Transverse colon (tissue), 4 donors: ENCODE results near the gene GNA12. TPM values are rescaled to one million over a fixed set of nuclear protein-coding genes. Genes with fewer than 3 reads are reported as not detected.
"Not testable (repeated sequence)": the region's sequence is repeated elsewhere in the genome, so short reads cannot be mapped to it uniquely, and the experiment has no call there.

Source experiments
- DNase-seq: peaks from one replicate; pipeline ENCODE4 v3.0.0-alpha.2; 2019
- H3K27ac ChIP-seq, 4 donors: fragments of 200-600 bp; sonication (generic); 2 replicates each; pipeline ENCODE4 v1.5.1; 2016 to 2018; ENCODE audit warnings: inconsistent platforms in 4 of 4
- H3K27me3 ChIP-seq: fragments of 200-600 bp; sonication (generic); 2 replicates; pipeline ENCODE4 v1.5.1; 2017; ENCODE audit warnings: inconsistent platforms
- H3K36me3 ChIP-seq, 4 donors: fragments of 200-600 bp; sonication (generic); 2 replicates each; pipeline ENCODE4 v1.5.1; 2017 to 2019; ENCODE audit warnings: inconsistent platforms in 4 of 4
- H3K4me1 ChIP-seq, 4 donors: fragments of 200-600 bp; sonication (generic); 2 replicates each; pipeline ENCODE4 v1.5.1; 2017 to 2020; ENCODE audit warnings: inconsistent platforms in 4 of 4
- H3K4me3 ChIP-seq, 4 donors: fragments of 200-600 bp; sonication (generic); 1 replicate in 1 of 4; 2 replicates in 3 of 4; pipeline versions ENCODE4 v1.5.1 to v1.6.1; 2017 to 2019; ENCODE audit warnings: inconsistent platforms in 4 of 4
- H3K9me3 ChIP-seq, 2 donors: fragments of 200-600 bp; sonication (generic); 2 replicates each; pipeline ENCODE4 v1.5.1; 2017 to 2019; ENCODE audit warnings: inconsistent platforms in 2 of 2
- EP300 ChIP-seq: sonication (generic); formaldehyde crosslinking; IDR thresholded peaks from one replicate; pipeline ENCODE4 v1.6.1; 2017; ENCODE audit warnings: antibody characterized with exemption, low read depth
- POLR2A ChIP-seq: fragments of 450-650 bp; IDR thresholded peaks from one replicate; pipeline ENCODE4 v1.6.1; 2016; ENCODE audit warnings: antibody characterized with exemption, mild to moderate bottlenecking, moderate library complexity
- POLR2AphosphoS5 ChIP-seq, 3 donors: sonication (generic); formaldehyde crosslinking; IDR thresholded peaks; one replicate each; pipeline ENCODE4 v1.6.1; 2016; ENCODE audit warnings: antibody characterized with exemption in 3 of 3
- WGBS, 2 donors: methylation state at CpG; one replicate each; pipeline ENCODE4 v1.1.5; 2018; ENCODE audit warnings: low coverage in 1 of 2; 5-methylcytosine and 5-hydroxymethylcytosine counted together
- in situ Hi-C, 4 donors: fragments of 200-750 bp; cut with MboI; loops; one replicate each; pipeline versions ENCODE4 v1.15.0 to v1.15.1; 2017; ENCODE audit warnings: low sequenced_read_pairs in 3 of 4, low pct_ligation_motif_present in 1 of 4, low pct_unique_long_range_greater_than_20kb in 1 of 4
- intact Hi-C: fragments of 100-400 bp; cut with DNase I; formaldehyde crosslinking; loops from one replicate; pipeline ENCODE4 v1.15.1; 2023; ENCODE audit warnings: low total_unique reads
- total RNA-seq, 4 donors: library from RNA; depleted of rRNA; stranded (reverse); fragments of >200 nt; gene quantifications; one replicate each; pipeline ENCODE4 v1.1.0, GENCODE V29; 2016
- TF ChIP-seq, protein P1 (sequence below), 5 experiments: fragments of 200-600 bp in 3 of 5; fragments of 450-650 bp in 2 of 5; sonication (generic) in 3 of 5; IDR thresholded peaks; 1 replicate in 2 of 5; 2 replicates in 3 of 5; pipeline ENCODE4 v1.5.1; 2016 to 2017; ENCODE audit warnings: antibody characterized with exemption in 5 of 5, inconsistent platforms in 3 of 5, mild to moderate bottlenecking in 2 of 5, moderate library complexity in 1 of 5

The GNA12 gene
- total RNA-seq, 4 donors from 2014 or later, result 18.9 to 39.6 (median 22.2) TPM

DNA sequence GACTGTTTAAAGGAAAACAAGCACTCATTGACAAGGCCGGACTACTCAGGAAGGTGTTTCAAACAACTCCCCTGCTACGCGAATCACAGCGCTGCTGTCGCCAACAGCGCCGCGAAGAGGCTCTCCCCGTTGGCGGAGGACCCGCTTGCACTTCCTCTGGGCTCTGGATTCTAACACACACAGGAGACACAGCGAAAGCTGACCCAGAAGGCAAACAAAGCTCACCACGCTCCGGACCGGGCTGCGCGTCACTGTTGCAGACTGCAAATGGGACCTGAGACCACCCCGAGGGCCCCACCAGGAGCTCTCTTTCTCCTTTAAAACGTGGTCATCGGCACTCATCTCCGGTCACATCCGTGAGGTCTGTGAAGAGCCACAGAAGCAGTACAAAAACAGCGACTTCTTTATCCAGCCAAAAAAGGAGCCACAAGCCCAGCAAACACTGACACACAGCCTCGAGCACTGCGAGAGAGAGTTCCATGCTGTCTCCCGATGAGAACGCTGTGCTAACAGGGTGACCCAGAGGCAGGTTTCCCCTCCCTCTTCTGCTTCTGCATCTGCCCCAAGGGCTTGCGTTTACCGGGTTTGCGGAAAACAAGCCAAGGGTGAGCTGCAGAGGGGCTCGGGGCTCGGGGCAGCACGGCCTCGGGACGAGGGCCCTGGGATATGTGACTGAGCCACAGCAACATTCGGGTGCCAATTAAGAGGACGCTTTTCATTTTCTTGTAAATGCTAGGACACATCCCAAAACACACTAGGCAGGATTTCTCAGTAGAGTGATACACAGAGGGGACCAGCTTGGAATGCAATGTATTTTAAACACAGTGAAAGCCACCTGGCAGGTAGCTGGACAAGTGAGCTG, 114.8 kb downstream of the GNA12 start:
- H3K27me3 ChIP-seq, result no peaks in the 10 kb centered on the region
- H3K4me3 ChIP-seq, result peak overlapping the region in 1 of 4 donors; percentile 10
- in situ Hi-C loops, result no loop called here
- TF ChIP-seq POLR2A (no peak), POLR2AphosphoS5 (IDR thresholded peaks at IDR 0.05) (peak in 1 of 3 donors; percentile 43)
- intact Hi-C loops, result loop anchor here (2.0 kb wide), 1 partner anchor 78 kb away; no protein-coding TSS in a partner anchor
- peaks cover 11 to 35% (median 21%) of the 10 kb centered on the region in 4 donors for H3K4me1 ChIP-seq
- H3K36me3 ChIP-seq, result peaks cover 0 to 5% (median 0%) of the 10 kb centered on the region in 4 donors
- no peak for DNase-seq
- 60 to 80% methylated on average over 1 to 33 of the region's 37 CpGs for WGBS, 2 donors
- H3K27ac ChIP-seq, result peak overlapping the region; percentile 69 to 86 (median 78)
- no peaks in the 10 kb centered on the region for H3K9me3 ChIP-seq

DNA sequence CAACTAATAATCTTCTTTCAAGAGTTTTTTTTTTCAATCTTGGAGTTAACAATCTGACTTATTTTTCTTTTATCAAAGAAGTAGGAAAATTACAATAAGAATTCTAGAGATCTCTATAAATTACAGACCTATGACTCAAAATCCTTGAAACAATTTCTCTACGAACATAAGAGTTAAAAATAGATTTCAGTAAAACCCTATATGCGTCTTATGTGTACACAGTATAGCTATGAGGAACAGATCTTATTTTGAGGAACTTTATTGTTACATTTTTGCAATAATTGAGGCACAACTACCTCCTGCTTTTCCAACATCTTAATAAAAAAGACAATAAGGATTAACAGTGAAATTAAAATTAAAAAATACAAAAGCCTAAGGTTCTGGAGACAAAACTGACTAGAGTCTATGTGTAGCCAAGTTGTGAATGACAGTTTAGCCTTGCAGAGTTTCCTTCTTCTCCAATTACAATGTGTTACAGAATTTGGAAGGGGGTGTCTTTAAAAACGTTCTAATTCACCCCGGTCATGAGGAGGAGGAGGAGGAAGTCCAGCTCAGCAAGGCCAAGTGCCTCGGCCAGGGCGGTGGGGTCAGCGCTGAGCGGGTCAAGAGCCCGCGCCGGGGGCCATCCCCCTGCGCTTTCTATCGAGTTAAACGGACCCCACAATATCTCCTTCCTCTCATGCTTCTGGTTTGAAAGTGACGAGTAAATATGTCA, 115.6 kb downstream of the GNA12 start:
- TF ChIP-seq POLR2AphosphoS5 (IDR thresholded peaks at IDR 0.05), result no peak
- TF ChIP-seq, protein P1, sequence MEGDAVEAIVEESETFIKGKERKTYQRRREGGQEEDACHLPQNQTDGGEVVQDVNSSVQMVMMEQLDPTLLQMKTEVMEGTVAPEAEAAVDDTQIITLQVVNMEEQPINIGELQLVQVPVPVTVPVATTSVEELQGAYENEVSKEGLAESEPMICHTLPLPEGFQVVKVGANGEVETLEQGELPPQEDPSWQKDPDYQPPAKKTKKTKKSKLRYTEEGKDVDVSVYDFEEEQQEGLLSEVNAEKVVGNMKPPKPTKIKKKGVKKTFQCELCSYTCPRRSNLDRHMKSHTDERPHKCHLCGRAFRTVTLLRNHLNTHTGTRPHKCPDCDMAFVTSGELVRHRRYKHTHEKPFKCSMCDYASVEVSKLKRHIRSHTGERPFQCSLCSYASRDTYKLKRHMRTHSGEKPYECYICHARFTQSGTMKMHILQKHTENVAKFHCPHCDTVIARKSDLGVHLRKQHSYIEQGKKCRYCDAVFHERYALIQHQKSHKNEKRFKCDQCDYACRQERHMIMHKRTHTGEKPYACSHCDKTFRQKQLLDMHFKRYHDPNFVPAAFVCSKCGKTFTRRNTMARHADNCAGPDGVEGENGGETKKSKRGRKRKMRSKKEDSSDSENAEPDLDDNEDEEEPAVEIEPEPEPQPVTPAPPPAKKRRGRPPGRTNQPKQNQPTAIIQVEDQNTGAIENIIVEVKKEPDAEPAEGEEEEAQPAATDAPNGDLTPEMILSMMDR (IDR thresholded peaks at IDR 0.05), result no peak
- TF ChIP-seq POLR2A, result no peak
- TF ChIP-seq EP300, result no peak
- no peaks in the 10 kb centered on the region for H3K27me3 ChIP-seq
- H3K27ac ChIP-seq, result peak overlapping the region; percentile 69 to 86 (median 78)
- DNase-seq, result no peak
- in situ Hi-C loops, result no loop called here
- intact Hi-C loops, result loop anchor here (2.0 kb wide), 1 partner anchor 78 kb away; no protein-coding TSS in a partner anchor
- 65 to 95% methylated on average over 2 to 15 of the region's 15 CpGs for WGBS, 2 donors
- H3K36me3 ChIP-seq, result peaks cover 0 to 5% (median 0%) of the 10 kb centered on the region in 4 donors
- H3K4me1 ChIP-seq, result peaks cover 9 to 27% (median 19%) of the 10 kb centered on the region in 4 donors
- H3K9me3 ChIP-seq, result no peaks in the 10 kb centered on the region
- no peak overlapping the region for H3K4me3 ChIP-seq

DNA sequence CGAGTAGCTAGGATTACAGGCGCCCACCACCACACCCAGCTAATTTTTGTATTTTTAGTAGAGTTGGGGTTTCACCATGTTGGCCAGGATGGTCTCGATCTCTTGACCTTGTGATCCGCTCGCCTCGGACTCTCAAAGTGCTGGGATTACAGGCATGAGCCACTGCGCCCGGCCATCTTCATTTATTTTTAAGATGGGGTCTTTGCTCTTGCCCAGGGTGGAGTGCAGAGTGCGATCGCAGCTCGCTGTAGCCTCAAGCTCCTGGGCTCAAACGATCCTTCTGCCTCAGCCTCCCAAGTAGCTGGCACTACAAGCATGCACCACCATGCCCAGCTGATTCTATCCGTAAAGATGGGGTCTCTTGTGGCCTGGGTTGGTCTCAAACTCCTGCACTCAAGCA, 116.9 kb downstream of the GNA12 start:
- H3K27me3 ChIP-seq, in situ Hi-C loops, H3K4me3 ChIP-seq, intact Hi-C loops, H3K27ac ChIP-seq, DNase-seq, H3K9me3 ChIP-seq, H3K36me3 ChIP-seq: not testable (repeated sequence)
- peaks cover 5 to 20% (median 13%) of the 10 kb centered on the region in 4 donors for H3K4me1 ChIP-seq
- WGBS, 2 donors, result 97% methylated on average over 13 of the region's 13 CpGs; no CpG with 5 or more reads in 1 of the 2 donors

DNA sequence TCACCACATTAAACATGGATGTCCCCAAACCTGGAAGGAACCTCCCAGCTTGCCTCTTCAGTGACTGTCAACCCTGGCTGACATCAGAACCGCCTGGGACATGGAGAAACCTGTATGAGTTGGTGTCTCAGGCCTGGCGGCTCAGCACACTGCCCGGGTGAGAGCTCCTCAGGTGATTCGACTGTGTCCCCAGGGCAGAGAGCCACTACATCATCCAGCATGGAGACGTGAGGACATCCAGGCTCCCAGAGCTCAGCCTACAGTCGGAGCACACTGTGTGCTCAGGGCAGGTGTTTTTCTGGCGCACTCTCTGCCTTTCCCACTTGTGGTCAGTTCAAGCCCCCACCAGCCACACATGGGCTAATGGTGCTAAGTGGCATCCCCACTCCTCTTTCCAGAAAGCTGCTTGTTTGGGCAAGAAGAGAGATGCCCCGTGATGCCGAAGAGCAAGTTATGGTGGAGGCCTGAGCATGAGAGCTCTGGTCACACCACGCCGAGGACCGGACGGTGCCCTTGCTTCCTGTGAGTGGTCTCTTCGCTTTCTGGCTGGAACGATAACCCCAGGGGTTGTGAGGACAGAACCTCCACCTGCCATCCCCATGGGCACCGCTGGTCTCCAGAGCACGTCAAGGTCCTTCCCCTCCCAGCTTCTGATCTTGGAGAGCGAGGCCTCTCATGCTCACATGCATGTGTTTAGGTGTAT, 117.6 kb downstream of the GNA12 start:
- Histone ChIP-seq H3K4me3 (no peak overlapping the region), H3K27me3 (no peaks in the 10 kb centered on the region), H3K36me3 (peaks cover 0 to 5% (median 0%) of the 10 kb centered on the region in 4 donors), H3K27ac (no peak overlapping the region), H3K4me1 (peaks cover 5 to 20% (median 13%) of the 10 kb centered on the region in 4 donors), H3K9me3 (no peaks in the 10 kb centered on the region)
- TF ChIP-seq POLR2AphosphoS5 (IDR thresholded peaks at IDR 0.05), result no peak
- TF ChIP-seq POLR2A, result no peak
- no peak for TF ChIP-seq EP300
- in situ Hi-C loops, result no loop called here
- intact Hi-C loops, result no loop called here
- WGBS, 2 donors, result 91 to 94% methylated on average over 6 to 18 of the region's 18 CpGs
- DNase-seq, result no peak

DNA sequence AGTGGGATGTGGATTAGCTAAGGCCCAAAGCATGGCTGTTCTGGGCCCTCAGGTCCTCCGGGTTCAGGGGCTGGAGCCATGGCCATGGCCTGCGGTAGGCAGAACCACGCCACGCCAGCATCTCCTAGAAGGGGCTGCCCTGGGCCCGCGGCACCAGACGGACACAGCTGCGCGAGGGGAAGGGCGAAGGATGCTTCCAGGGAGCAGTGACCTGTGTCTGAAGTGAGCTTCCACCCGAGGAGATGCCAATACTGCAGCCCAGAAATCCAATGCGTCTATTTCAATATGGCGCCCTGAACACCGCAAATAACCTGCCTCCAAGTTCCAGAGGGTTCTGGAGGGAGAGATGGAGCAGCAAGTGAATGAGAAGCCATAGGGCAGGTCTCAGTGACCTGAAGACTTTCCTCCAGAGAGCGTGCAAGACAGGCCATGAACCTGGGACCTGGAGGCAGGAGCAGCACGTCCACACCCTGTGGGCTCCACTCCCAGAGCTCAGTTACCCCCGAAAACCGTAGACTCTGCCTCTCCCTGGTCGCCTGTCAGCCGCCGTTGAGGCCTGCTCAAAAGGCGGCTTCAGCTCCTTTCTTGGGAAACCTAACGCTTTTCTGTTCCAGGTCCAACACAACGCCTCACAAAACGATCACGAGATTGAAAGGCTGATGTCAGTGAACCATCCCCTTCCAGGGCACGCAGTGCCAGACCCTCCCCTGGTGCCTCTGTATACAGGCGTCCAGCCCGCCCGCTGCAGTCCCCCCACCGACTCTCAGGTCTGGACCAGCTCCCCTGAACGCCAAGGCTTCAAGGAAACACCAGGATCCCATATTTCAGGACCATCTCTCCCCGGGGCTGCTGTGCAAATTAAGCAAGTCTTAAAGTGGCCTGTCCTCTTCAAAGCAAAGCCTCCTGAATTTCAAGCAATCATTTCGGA, 118.7 kb downstream of the GNA12 start:
- intact Hi-C loops (no loop called here), in situ Hi-C loops (no loop called here)
- TF ChIP-seq EP300, result no peak
- TF ChIP-seq, protein P1 (IDR thresholded peaks at IDR 0.05), result no peak
- no peak for TF ChIP-seq POLR2A
- TF ChIP-seq POLR2AphosphoS5 (IDR thresholded peaks at IDR 0.05), result no peak
- no peak for DNase-seq
- Histone ChIP-seq H3K36me3 (no peaks in the 10 kb centered on the region), H3K4me3 (no peak overlapping the region), H3K9me3 (no peaks in the 10 kb centered on the region), H3K27ac (no peak overlapping the region), H3K27me3 (no peaks in the 10 kb centered on the region), H3K4me1 (peaks cover 3 to 18% (median 13%) of the 10 kb centered on the region in 4 donors)
- 84 to 96% methylated on average over 5 to 30 of the region's 34 CpGs for WGBS, 2 donors
